Esophagus squamous epithelium (tissue), 5 donors: Measurements from ENCODE around the gene CCDC192. TPM values are rescaled to one million over a fixed set of nuclear protein-coding genes. Genes with fewer than 3 reads are reported as not detected.

Experiments used
- DNase-seq: peaks from one replicate; lab custom pipeline; 2025; lab: John Stamatoyannopoulos, UW
- H3K27ac ChIP-seq, 4 donors: fragments of 200-600 bp; sonication (generic); one replicate each; pipeline ENCODE4 v1.5.1; 2016 to 2019; ENCODE audit warnings: mild to moderate bottlenecking in 1 of 4
- H3K27me3 ChIP-seq, 4 donors: fragments of 200-600 bp; sonication (generic); 1 replicate in 3 of 4; 2 replicates in 1 of 4; pipeline versions ENCODE4 v1.5.1 to v1.6.0; 2017 to 2021; ENCODE audit warnings: antibody characterized with exemption in 1 of 4
- H3K36me3 ChIP-seq, 3 donors: fragments of 200-600 bp; sonication (generic); one replicate each; pipeline ENCODE4 v1.5.1; 2016 to 2019
- H3K4me1 ChIP-seq, 3 donors: fragments of 200-600 bp; sonication (generic); one replicate each; pipeline ENCODE4 v1.5.1; 2017 to 2019
- H3K4me3 ChIP-seq, 4 donors: fragments of 200-600 bp; sonication (generic); 1 replicate in 3 of 4; 2 replicates in 1 of 4; pipeline ENCODE4 v1.5.1; 2016 to 2019; ENCODE audit warnings: mild to moderate bottlenecking in 2 of 4, moderate library complexity in 1 of 4
- H3K9me3 ChIP-seq, 3 donors: fragments of 200-600 bp; sonication (generic); one replicate each; pipeline ENCODE4 v1.5.1; 2016 to 2019
- POLR2A ChIP-seq, 4 donors: fragments of 450-650 bp; IDR thresholded peaks; one replicate each; pipeline ENCODE4 v1.6.1; 2017; ENCODE audit warnings: antibody characterized with exemption in 4 of 4, mild to moderate bottlenecking in 4 of 4, moderate library complexity in 3 of 4
- WGBS, 2 donors: methylation state at CpG; one replicate each; pipeline ENCODE4 v1.1.5; 2018; 5-methylcytosine and 5-hydroxymethylcytosine counted together
- intact Hi-C: fragments of 100-400 bp; cut with DNase I; formaldehyde crosslinking; loops from one replicate; pipeline ENCODE4 v1.15.0; 2022
- total RNA-seq, 4 donors: library from RNA; depleted of rRNA; stranded (reverse); fragments of >200 nt; gene quantifications; one replicate each; pipeline ENCODE4 v1.1.0, GENCODE V29; 2016
- TF ChIP-seq, protein P1 (sequence below), 6 experiments: fragments of 450-650 bp in 4 of 6; fragments of 200-600 bp in 2 of 6; sonication (generic) in 2 of 6; IDR thresholded peaks; one replicate each; pipeline ENCODE4 v1.5.1; 2016 to 2019; ENCODE audit warnings: antibody characterized with exemption in 6 of 6, mild to moderate bottlenecking in 4 of 6, moderate library complexity in 4 of 6
- donor health status: DM: yes; HTN: yes; CAD: no.

The CCDC192 gene
- total RNA-seq, 4 donors from 2014 or later, result not detected

- 37 to 41% methylated on average over 3 of the region's 3 CpGs for WGBS, 2 donors
These were observed 99.3 kb downstream of the CCDC192 start for GRCh38 chr5:127802477-127802865.

GRCh38 chr5:127804886-127805426, 101.8 kb downstream of the CCDC192 start:
- WGBS, 2 donors, result 46 to 54% methylated on average over 6 of the region's 6 CpGs
- no peaks in the 10 kb centered on the region for H3K27me3 ChIP-seq
- H3K4me3 ChIP-seq, result no peak overlapping the region
- no peaks in the 10 kb centered on the region for H3K9me3 ChIP-seq
- H3K27ac ChIP-seq, result no peak overlapping the region
- DNase-seq, result no peak
- H3K4me1 ChIP-seq, result peaks cover 0 to 8% (median 0%) of the 10 kb centered on the region in 3 donors
- no peaks in the 10 kb centered on the region for H3K36me3 ChIP-seq
- TF ChIP-seq, protein P1, sequence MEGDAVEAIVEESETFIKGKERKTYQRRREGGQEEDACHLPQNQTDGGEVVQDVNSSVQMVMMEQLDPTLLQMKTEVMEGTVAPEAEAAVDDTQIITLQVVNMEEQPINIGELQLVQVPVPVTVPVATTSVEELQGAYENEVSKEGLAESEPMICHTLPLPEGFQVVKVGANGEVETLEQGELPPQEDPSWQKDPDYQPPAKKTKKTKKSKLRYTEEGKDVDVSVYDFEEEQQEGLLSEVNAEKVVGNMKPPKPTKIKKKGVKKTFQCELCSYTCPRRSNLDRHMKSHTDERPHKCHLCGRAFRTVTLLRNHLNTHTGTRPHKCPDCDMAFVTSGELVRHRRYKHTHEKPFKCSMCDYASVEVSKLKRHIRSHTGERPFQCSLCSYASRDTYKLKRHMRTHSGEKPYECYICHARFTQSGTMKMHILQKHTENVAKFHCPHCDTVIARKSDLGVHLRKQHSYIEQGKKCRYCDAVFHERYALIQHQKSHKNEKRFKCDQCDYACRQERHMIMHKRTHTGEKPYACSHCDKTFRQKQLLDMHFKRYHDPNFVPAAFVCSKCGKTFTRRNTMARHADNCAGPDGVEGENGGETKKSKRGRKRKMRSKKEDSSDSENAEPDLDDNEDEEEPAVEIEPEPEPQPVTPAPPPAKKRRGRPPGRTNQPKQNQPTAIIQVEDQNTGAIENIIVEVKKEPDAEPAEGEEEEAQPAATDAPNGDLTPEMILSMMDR (IDR thresholded peaks at IDR 0.05), result no peak
- TF ChIP-seq POLR2A (IDR thresholded peaks at IDR 0.05), result no peak
- intact Hi-C loops, result no loop called here

More at GRCh38 chr5:127802477-127802865, 99.3 kb downstream of the CCDC192 start:
- Histone ChIP-seq H3K36me3 (no peaks in the 10 kb centered on the region), H3K4me1 (no peaks in the 10 kb centered on the region), H3K27me3 (no peaks in the 10 kb centered on the region), H3K27ac (no peak overlapping the region), H3K9me3 (no peaks in the 10 kb centered on the region), H3K4me3 (no peak overlapping the region)
- intact Hi-C loops, result no loop called here
- TF ChIP-seq POLR2A (IDR thresholded peaks at IDR 0.05), result no peak
- TF ChIP-seq, protein P1 (IDR thresholded peaks at IDR 0.05), result no peak
- DNase-seq, result no peak

- Histone ChIP-seq H3K4me1 (peaks cover 0 to 13% (median 0%) of the 10 kb centered on the region in 3 donors), H3K9me3 (no peaks in the 10 kb centered on the region), H3K27ac (no peak overlapping the region), H3K4me3 (no peak overlapping the region), H3K27me3 (no peaks in the 10 kb centered on the region), H3K36me3 (no peaks in the 10 kb centered on the region)
- DNase-seq, result no peak
- intact Hi-C loops, result no loop called here
- WGBS, 2 donors, result 57 to 58% methylated on average over 1 of the region's 1 CpG
- TF ChIP-seq POLR2A (IDR thresholded peaks at IDR 0.05), result no peak
These were observed 102.3 kb downstream of the CCDC192 start for GRCh38 chr5:127805448-127805847.

- Histone ChIP-seq H3K9me3 (no peaks in the 10 kb centered on the region), H3K27me3 (no peaks in the 10 kb centered on the region), H3K4me3 (no peak overlapping the region), H3K36me3 (no peaks in the 10 kb centered on the region), H3K27ac (no peak overlapping the region), H3K4me1 (peaks cover 0 to 15% (median 0%) of the 10 kb centered on the region in 3 donors)
- WGBS, 2 donors, result 85 to 95% methylated on average over 3 of the region's 3 CpGs
- DNase-seq, result no peak
- intact Hi-C loops, result no loop called here
- no peak for TF ChIP-seq POLR2A (IDR thresholded peaks at IDR 0.05)
- TF ChIP-seq, protein P1 (IDR thresholded peaks at IDR 0.05), result no peak
These were observed 103.6 kb downstream of the CCDC192 start for GRCh38 chr5:127806776-127807175.

GRCh38 chr5:127809533-127809932, 106.3 kb downstream of the CCDC192 start:
- H3K4me3 ChIP-seq, result no peak overlapping the region
- TF ChIP-seq, protein P1 (IDR thresholded peaks at IDR 0.05), result no peak
- no peak for TF ChIP-seq POLR2A (IDR thresholded peaks at IDR 0.05)
- DNase-seq, result no peak
- H3K27ac ChIP-seq, result no peak overlapping the region
- H3K27me3 ChIP-seq, result no peaks in the 10 kb centered on the region
- intact Hi-C loops, result no loop called here
- peaks cover 0 to 43% (median 5%) of the 10 kb centered on the region in 3 donors for H3K4me1 ChIP-seq
- H3K36me3 ChIP-seq, result no peaks in the 10 kb centered on the region
- WGBS, 2 donors, result 39 to 58% methylated on average over 1 of the region's 1 CpG
- no peaks in the 10 kb centered on the region for H3K9me3 ChIP-seq
